C4-2B (cell line): ENCODE measurements around the gene POFUT2.

Experiments
- H3K27ac ChIP-seq: fragments of 450-650 bp; 2 replicates; pipeline ENCODE4 v1.5.1; 2017
- ZFX ChIP-seq: fragments of 450-650 bp; IDR thresholded peaks from 2 replicates; pipeline ENCODE4 v1.6.1; 2017
- TF ChIP-seq, protein P1 (sequence below): fragments of 450-650 bp; conservative IDR thresholded peaks from 2 replicates; pipeline ENCODE4 v1.5.1; 2017; ENCODE audit warnings: mild to moderate bottlenecking

Gene POFUT2

DNA sequence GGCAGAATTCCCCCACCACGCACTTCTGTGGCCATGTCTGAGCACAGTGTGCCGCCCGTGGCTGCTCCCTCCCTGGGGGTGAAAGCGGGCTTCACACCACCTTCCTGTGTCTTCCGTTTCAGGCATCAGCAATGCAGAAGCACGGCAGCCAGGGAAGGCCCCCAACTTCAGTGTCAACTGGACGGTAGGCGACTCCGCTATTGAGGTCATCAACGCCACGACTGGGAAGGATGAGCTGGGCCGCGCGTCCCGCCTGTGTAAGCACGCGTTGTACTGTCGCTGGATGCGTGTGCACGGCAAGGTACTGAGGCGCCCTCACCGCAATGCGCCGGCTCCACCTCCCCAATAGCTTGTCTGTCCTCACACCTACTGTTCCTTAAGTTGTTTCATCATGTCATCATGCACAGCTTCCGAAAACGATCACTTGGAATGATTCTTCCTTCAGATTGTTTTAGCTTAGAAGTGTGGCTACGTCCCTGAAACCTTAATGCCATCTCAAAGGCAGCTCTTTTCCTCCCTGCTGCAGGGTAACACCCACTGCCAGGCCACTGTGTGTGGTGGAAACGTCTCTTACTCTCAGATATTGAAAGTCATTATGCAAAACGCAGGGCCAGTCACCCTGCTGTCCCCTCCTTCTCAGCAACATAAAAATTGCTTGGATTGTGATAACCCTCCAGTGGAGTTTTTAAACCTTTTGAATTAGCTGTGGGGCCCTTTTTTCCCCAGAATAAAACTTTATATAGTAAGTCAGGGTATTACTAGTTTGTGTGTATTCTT is 66.8 kb downstream of the POFUT2 start:
- H3K27ac ChIP-seq, result no peak overlapping the region
- TF ChIP-seq, protein P1, sequence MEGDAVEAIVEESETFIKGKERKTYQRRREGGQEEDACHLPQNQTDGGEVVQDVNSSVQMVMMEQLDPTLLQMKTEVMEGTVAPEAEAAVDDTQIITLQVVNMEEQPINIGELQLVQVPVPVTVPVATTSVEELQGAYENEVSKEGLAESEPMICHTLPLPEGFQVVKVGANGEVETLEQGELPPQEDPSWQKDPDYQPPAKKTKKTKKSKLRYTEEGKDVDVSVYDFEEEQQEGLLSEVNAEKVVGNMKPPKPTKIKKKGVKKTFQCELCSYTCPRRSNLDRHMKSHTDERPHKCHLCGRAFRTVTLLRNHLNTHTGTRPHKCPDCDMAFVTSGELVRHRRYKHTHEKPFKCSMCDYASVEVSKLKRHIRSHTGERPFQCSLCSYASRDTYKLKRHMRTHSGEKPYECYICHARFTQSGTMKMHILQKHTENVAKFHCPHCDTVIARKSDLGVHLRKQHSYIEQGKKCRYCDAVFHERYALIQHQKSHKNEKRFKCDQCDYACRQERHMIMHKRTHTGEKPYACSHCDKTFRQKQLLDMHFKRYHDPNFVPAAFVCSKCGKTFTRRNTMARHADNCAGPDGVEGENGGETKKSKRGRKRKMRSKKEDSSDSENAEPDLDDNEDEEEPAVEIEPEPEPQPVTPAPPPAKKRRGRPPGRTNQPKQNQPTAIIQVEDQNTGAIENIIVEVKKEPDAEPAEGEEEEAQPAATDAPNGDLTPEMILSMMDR, result no peak
- TF ChIP-seq ZFX, result no peak

DNA sequence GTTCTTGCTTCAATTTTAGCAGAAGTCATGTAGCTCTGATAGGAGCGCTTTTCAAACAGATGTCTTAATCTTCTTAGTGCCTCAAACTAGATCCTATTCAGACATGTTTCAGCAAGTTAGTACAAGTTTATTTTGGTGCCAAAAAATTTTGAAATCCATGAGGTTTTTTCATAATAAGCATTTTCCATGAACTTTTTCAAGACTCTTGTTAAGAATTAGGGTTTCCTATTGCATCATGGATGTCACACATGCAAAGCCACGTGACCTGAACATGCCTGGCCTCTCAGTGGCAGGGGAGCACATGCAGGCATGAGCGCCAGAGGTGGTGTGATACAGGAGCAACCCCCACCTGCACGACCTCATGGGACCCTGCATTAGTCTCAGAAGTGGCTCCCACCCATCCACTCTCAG is 67.6 kb downstream of the POFUT2 start:
- no peak overlapping the region for H3K27ac ChIP-seq
- TF ChIP-seq ZFX, result no peak
- TF ChIP-seq, protein P1, result no peak

DNA sequence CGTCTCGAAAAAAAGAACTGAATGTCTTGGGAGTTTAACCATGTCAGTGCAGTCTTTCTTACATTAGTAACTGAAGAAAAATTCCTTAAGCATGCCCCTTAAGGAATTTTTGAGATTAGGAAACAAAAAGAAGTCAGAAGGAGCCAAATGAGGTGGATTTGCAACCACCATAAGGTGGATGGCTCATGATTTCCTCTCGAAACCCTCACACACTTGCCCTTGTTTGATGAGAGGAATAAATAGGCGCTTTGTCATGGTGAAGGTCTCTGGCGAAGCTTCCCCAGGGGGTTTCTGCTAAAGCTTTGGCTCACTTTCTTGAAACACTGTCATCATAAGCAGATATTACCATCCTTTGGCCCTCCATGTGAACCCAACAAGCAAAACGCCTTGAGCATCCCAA is 68.2 kb downstream of the POFUT2 start:
- no peak overlapping the region for H3K27ac ChIP-seq

DNA sequence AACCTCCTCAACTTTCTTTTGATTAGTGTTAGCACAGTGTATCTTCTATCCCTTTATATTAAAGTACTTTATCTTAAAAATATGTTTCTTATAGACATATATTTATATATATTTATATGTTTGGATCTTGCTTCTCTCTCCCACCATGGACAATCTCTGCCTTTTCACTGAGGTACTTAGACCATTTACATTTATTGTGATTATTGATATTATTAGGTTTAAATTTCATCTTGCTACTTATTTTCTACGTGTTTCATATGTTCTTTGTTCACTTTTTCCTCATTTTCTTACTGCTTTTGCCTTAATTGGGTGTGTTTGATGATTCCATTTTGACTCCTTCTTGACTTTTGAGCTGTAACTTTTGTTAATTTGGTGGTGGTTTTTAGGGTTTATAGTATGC is 70.7 kb downstream of the POFUT2 start:
- TF ChIP-seq, protein P1, result no peak
- H3K27ac ChIP-seq, result no peak overlapping the region

More for the DNA sequence above, 68.2 kb downstream of the POFUT2 start:
- TF ChIP-seq, protein P1, result no peak
- no peak for TF ChIP-seq ZFX

DNA sequence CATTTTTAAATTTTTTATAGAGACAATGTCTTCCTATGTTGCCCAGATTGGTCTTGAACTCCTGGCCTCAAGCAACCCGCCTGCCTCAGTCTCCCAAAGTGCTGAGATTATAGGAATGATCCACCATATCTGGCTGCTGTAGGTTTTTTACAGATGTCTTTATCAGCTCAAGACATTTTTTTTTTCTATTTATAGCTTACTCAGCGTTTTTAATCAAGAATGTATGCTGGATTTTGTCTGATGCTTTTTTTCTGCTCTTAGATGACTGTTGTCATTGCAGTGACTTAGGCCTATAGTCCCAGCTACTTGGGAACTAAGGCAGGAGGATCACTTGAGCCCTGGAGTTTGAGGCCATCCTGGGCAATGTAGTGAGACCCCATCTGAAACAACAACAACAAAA is 72.5 kb downstream of the POFUT2 start:
- TF ChIP-seq, protein P1, result no peak
- no peak for TF ChIP-seq ZFX

More for the DNA sequence above, 72.5 kb downstream of the POFUT2 start:
- no peak overlapping the region for H3K27ac ChIP-seq
